H1 (cell line): Measurements from ENCODE around the gene CSNK1G2. TPM values are rescaled to one million over a fixed set of nuclear protein-coding genes. Genes with fewer than 3 reads are reported as not detected.

Source experiments
- BACH1 ChIP-seq: IDR thresholded peaks from 2 replicates; pipeline ENCODE4 v1.6.1; 2012; ENCODE audit warnings: low read length, improper control_type of control experiment
- FOSL1 ChIP-seq: IDR thresholded peaks from 2 replicates; pipeline ENCODE4 v1.6.1; 2011; ENCODE audit warnings: mild to moderate bottlenecking, low read depth, low read length, moderate library complexity; ENCODE audit not compliant: insufficient read depth
- KDM5A ChIP-seq: fragments of 200-600 bp; IDR thresholded peaks from 2 replicates; pipeline ENCODE4 v1.7.1; 2012; ENCODE audit warnings: mild to moderate bottlenecking, low read length, inconsistent platforms, mixed read lengths
- MAFK ChIP-seq: IDR thresholded peaks from 2 replicates; pipeline ENCODE4 v1.6.1; 2012; ENCODE audit warnings: low read depth, mild to moderate bottlenecking, improper control_type of control experiment, low read length
- RXRA ChIP-seq: IDR thresholded peaks from 2 replicates; pipeline ENCODE4 v1.6.1; 2011; ENCODE audit warnings: low read depth, mild to moderate bottlenecking, low read length, moderate library complexity; ENCODE audit not compliant: insufficient read depth
- SAP30 ChIP-seq: fragments of 300-600 bp; sonication (generic); IDR thresholded peaks from 2 replicates; pipeline ENCODE4 v1.7.1; 2012; ENCODE audit warnings: low read length, moderate library complexity, mild to moderate bottlenecking, inconsistent platforms; ENCODE audit not compliant: insufficient read depth, insufficient replicate concordance
- polyA plus RNA-seq, 7 experiments: library from polyadenylated mRNA; depleted of rRNA in 3 of 7; stranded (reverse) in 5 of 7; unstranded in 2 of 7; fragments of >200 nt in 5 of 7; fragments of 200-250 nt in 2 of 7; gene quantifications; 1 replicate in 5 of 7; 2 replicates in 1 of 7; 4 replicates in 1 of 7; pipeline versions ENCODE4 v1.2.1 to v1.2.3, GENCODE V29; 2011 to 2013; ENCODE audit warnings: missing spikeins in 2 of 7, mixed read lengths in 2 of 7
- total RNA-seq: library from RNA; stranded (reverse); fragmentation: NEBNext Ultra II Directional; extraction: Animal tissue kit (Norgen Biotek cat#: 25700); gene quantifications from 2 replicates; pipeline ENCODE4 v1.2.1, GENCODE V29; 2021

The CSNK1G2 gene
- total and polyA plus RNA-seq, 2 of the 8 experiments (the other 6 are each of a cell fraction or from before 2014, with no cell fraction given) = 99.5 to 130 TPM

GRCh38 chr19:1980809-1981181, 39.8 kb downstream of the CSNK1G2 start (continued):
- no peak for TF ChIP-seq SAP30
- TF ChIP-seq MAFK = no peak
- no peak for TF ChIP-seq FOSL1
- no peak for TF ChIP-seq RXRA
- no peak for TF ChIP-seq BACH1
- TF ChIP-seq KDM5A = no peak
- TF ChIP-seq, all 59 proteins: peak for 0
